Neutrophil (primary cell): ENCODE results near the gene C17orf67.

Experiments
- H3K27ac ChIP-seq: fragments of 200-600 bp; sonication (generic); 2 replicates; pipeline ENCODE4 v1.5.1; 2016; ENCODE audit warnings: mild to moderate bottlenecking, moderate library complexity
- H3K27me3 ChIP-seq: fragments of 200-600 bp; sonication (generic); 2 replicates; pipeline ENCODE4 v1.6.0; 2016; ENCODE audit warnings: mild to moderate bottlenecking
- H3K36me3 ChIP-seq: fragments of 200-600 bp; sonication (generic); 2 replicates; pipeline ENCODE4 v1.5.1; 2017
- H3K4me1 ChIP-seq, 2 experiments: fragments of 200-600 bp in 1 of 2; sonication (generic) in 1 of 2; 1 replicate in 1 of 2; 2 replicates in 1 of 2; pipeline versions ENCODE4 v1.5.1 to v1.6.1; 2013 to 2016; ENCODE audit warnings: low read depth in 1 of 2, low read length in 1 of 2, mild to moderate bottlenecking in 1 of 2, moderate library complexity in 1 of 2; ENCODE audit not compliant: control insufficient read depth in 1 of 2, insufficient read depth in 1 of 2
- H3K4me3 ChIP-seq, 2 experiments: fragments of 200-600 bp in 1 of 2; sonication (generic) in 1 of 2; 1 replicate in 1 of 2; 2 replicates in 1 of 2; pipeline ENCODE4 v1.5.1; 2013 to 2016; ENCODE audit warnings: low read depth in 1 of 2, low read length in 1 of 2, mild to moderate bottlenecking in 1 of 2, moderate library complexity in 1 of 2
- H3K9me3 ChIP-seq: fragments of 200-600 bp; sonication (generic); 2 replicates; pipeline ENCODE4 v1.5.1; 2016
- TF ChIP-seq, protein P1 (sequence below): fragments of 200-600 bp; sonication (generic); IDR thresholded peaks from 2 replicates; pipeline ENCODE4 v1.5.1; 2016; ENCODE audit warnings: antibody characterized with exemption

C17orf67 gene

DNA sequence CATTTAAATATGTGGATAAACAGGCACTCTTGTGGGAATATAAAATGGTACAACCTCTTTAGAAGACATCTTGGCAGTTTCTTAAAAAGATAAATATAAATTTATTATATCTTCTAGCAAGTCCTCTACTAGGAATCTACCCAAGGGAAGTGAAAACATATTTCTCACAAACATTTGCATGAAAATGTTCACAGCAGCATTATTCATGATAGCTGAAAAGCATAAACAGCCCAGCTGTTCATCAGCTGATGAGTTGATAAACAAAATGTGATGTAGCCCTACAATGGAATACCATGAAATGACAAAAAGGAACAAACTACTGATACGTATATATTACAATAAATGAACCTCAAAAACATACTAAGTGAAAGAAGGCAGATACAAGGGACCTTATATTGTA lies 12.2 kb upstream of the C17orf67 start:
- Histone ChIP-seq H3K4me1 (no peaks in the 10 kb centered on the region), H3K36me3 (no peaks in the 10 kb centered on the region), H3K9me3 (no peaks in the 10 kb centered on the region), H3K4me3 (no peak overlapping the region), H3K27ac (no peak overlapping the region), H3K27me3 (no peaks in the 10 kb centered on the region)
- TF ChIP-seq, protein P1, sequence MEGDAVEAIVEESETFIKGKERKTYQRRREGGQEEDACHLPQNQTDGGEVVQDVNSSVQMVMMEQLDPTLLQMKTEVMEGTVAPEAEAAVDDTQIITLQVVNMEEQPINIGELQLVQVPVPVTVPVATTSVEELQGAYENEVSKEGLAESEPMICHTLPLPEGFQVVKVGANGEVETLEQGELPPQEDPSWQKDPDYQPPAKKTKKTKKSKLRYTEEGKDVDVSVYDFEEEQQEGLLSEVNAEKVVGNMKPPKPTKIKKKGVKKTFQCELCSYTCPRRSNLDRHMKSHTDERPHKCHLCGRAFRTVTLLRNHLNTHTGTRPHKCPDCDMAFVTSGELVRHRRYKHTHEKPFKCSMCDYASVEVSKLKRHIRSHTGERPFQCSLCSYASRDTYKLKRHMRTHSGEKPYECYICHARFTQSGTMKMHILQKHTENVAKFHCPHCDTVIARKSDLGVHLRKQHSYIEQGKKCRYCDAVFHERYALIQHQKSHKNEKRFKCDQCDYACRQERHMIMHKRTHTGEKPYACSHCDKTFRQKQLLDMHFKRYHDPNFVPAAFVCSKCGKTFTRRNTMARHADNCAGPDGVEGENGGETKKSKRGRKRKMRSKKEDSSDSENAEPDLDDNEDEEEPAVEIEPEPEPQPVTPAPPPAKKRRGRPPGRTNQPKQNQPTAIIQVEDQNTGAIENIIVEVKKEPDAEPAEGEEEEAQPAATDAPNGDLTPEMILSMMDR, result no peak

DNA sequence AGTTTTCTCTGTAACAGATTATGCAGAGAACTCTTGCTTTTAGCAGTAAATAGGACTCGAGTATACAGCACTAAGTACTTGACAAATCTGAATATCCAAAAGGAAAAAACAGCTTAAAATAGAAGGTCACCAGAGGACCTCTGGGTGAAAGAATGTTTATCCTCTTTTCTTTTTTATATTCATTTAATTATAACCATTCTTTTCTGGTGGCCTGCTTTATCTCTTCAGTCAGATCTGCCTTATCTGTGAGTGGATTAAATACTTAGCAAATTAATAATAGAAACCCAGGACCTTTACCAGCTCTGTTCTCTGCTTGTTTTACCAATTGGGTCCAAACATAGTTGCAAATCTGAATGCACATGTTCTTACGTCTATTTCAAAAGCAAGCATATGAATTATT lies 8.9 kb upstream of the C17orf67 start:
- TF ChIP-seq, protein P1, result no peak

DNA sequence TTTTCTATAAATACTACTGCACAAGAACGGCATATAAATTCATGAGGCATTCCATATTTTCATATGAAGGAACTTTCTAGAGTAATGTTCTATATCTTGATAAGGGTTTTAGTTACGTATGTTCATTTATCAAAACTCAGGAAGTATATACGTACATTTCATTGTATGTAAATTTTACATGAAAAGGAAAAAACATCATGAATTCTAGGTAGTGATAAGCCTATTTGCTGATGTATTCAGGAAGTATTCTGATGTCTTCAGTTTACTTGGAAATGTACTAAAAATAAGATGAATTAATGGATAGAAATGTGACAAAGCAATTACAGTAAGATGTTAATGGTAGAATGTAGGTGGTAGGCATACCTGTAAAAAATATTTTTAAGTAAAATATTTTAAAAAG lies 5.0 kb upstream of the C17orf67 start:
- Histone ChIP-seq H3K4me1 (peaks cover 14% of the 10 kb centered on the region in 2 experiments), H3K27ac (no peak overlapping the region)

More for the DNA sequence above, 8.9 kb upstream of the C17orf67 start:
- H3K9me3 ChIP-seq, result no peaks in the 10 kb centered on the region
- H3K4me1 ChIP-seq, result no peaks in the 10 kb centered on the region
- H3K36me3 ChIP-seq, result no peaks in the 10 kb centered on the region
- H3K4me3 ChIP-seq, result no peak overlapping the region
- H3K27ac ChIP-seq, result no peak overlapping the region
- H3K27me3 ChIP-seq, result no peaks in the 10 kb centered on the region

DNA sequence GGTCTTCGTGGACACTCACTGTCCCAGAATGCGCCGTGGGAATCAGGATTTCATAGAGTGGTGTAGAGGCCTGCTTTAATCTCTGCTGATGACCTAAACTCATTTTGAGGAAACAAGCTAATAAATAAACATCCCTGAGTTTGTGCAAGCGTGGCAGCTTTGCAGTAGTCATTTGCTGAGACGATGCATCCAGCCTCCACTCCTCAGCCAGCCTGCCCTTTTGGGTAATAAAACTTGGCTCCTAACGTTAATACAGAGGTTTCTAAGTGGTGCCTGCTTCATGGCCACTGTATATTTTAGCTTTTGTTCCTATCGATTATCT lies 1.5 kb upstream of the C17orf67 start:
- TF ChIP-seq, protein P1, result no peak
- Histone ChIP-seq H3K4me1 (peaks cover 25 to 26% of the 10 kb centered on the region in 2 experiments), H3K27me3 (peaks cover 36% of the 10 kb centered on the region), H3K27ac (no peak overlapping the region), H3K36me3 (no peaks in the 10 kb centered on the region), H3K4me3 (peak overlapping the region; percentile 78 to 87), H3K9me3 (no peaks in the 10 kb centered on the region)

More for the DNA sequence above, 5.0 kb upstream of the C17orf67 start:
- TF ChIP-seq, protein P1, result no peak
- Histone ChIP-seq H3K36me3 (no peaks in the 10 kb centered on the region), H3K27me3 (peaks cover 31% of the 10 kb centered on the region), H3K9me3 (no peaks in the 10 kb centered on the region), H3K4me3 (no peak overlapping the region)

DNA sequence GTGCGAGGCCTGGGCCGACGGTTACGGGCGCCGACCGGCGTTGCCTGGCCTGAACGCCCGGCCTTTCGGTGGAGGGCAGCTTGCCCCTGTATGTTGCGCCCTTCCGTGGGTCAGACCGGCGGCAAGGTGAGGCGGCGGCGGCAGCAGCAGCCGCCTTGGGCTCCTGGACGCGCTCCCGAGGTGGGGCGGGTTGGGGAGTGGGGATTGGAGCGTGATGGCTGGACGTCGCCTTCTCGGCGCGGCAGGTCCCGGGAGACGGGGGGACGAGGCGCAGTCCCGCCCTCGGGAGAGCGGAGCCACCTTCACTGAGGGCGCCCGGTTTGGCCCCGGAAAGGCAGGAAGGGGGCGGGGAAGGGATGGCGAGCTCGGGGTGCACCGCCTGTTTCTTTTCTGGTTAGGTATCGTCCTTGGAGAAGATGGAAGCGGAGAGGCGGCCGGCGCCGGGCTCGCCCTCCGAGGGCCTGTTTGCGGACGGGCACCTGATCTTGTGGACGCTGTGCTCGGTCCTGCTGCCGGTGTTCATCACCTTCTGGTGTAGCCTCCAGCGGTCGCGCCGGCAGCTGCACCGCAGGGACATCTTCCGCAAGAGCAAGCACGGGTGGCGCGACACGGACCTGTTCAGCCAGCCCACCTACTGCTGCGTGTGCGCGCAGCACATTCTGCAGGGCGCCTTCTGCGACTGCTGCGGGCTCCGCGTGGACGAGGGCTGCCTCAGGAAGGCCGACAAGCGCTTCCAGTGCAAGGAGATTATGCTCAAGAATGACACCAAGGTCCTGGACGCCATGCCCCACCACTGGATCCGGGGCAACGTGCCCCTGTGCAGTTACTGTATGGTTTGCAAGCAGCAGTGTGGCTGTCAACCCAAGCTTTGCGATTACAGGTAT lies 902 bp upstream of the C17orf67 start:
- Histone ChIP-seq H3K9me3 (no peaks in the 10 kb centered on the region), H3K4me1 (peaks cover 25 to 26% of the 10 kb centered on the region in 2 experiments), H3K36me3 (no peaks in the 10 kb centered on the region), H3K4me3 (peak overlapping the region; percentile 78 to 87), H3K27ac (peak overlapping the region; percentile 71), H3K27me3 (peaks cover 36% of the 10 kb centered on the region)
- TF ChIP-seq, protein P1, result peak; percentile 32
